Loucy (cell line): ENCODE results near the gene EXOC7.

Experiments
- H2AFZ ChIP-seq: fragments of 200-600 bp; sonication (generic); 2 replicates; pipeline ENCODE4 v1.6.0; 2016; ENCODE audit warnings: antibody characterized with exemption, mild to moderate bottlenecking, low read length, moderate library complexity
- H3F3A ChIP-seq: fragments of 200-600 bp; 2 replicates; pipeline ENCODE4 v1.6.0; 2016; ENCODE audit warnings: antibody characterized with exemption, low read depth, mild to moderate bottlenecking
- H3K27me3 ChIP-seq: fragments of 200-600 bp; sonication (generic); 2 replicates; pipeline ENCODE4 v1.6.1; 2014; ENCODE audit warnings: low read length, mild to moderate bottlenecking; ENCODE audit not compliant: insufficient read depth, poor library complexity, severe bottlenecking
- H3K36me3 ChIP-seq: fragments of 200-600 bp; sonication (generic); 2 replicates; pipeline ENCODE4 v1.6.1; 2016; ENCODE audit warnings: low read length; ENCODE audit not compliant: insufficient read depth
- H3K4me1 ChIP-seq: fragments of 200-600 bp; sonication (generic); 2 replicates; pipeline ENCODE4 v1.5.1; 2014; ENCODE audit warnings: low read length, mild to moderate bottlenecking; ENCODE audit not compliant: insufficient read depth, poor library complexity, severe bottlenecking
- H3K4me2 ChIP-seq: fragments of 200-600 bp; sonication (generic); 2 replicates; pipeline ENCODE4 v1.6.0; 2014; ENCODE audit warnings: antibody characterized with exemption, low read length, low read depth, mild to moderate bottlenecking; ENCODE audit not compliant: poor library complexity, severe bottlenecking
- H3K4me3 ChIP-seq: fragments of 200-600 bp; sonication (generic); 2 replicates; pipeline ENCODE4 v1.5.1; 2014; ENCODE audit warnings: low read length, mild to moderate bottlenecking, mixed read lengths; ENCODE audit not compliant: poor library complexity, severe bottlenecking
- H3K79me2 ChIP-seq: fragments of 200-600 bp; sonication (generic); 2 replicates; pipeline ENCODE4 v1.6.1; 2014; ENCODE audit warnings: low read length; ENCODE audit not compliant: insufficient read depth
- H3K9ac ChIP-seq: fragments of 200-600 bp; sonication (generic); 2 replicates; pipeline ENCODE4 v1.6.0; 2014; ENCODE audit warnings: mild to moderate bottlenecking, low read depth, low read length, moderate library complexity; ENCODE audit not compliant: poor library complexity, severe bottlenecking
- H3K9me2 ChIP-seq: fragments of 200-600 bp; sonication (generic); replicated peaks from 2 replicates; pipeline ENCODE4 v1.6.1; 2016; ENCODE audit warnings: low read depth, low read length, mixed read lengths
- H3K9me3 ChIP-seq: fragments of 200-600 bp; sonication (generic); 2 replicates; pipeline ENCODE4 v1.6.1; 2014; ENCODE audit warnings: mild to moderate bottlenecking, antibody characterized with exemption, low read length, low read depth; ENCODE audit not compliant: insufficient read depth
- H4K20me1 ChIP-seq: fragments of 200-600 bp; sonication (generic); 2 replicates; pipeline ENCODE4 v1.6.0; 2014; ENCODE audit warnings: antibody characterized with exemption, low read length, mild to moderate bottlenecking; ENCODE audit not compliant: insufficient read depth, poor library complexity, severe bottlenecking
- CTCF ChIP-seq: fragments of 200-600 bp; sonication (generic); conservative IDR thresholded peaks from 2 replicates; pipeline ENCODE4 v1.5.1; 2014; ENCODE audit warnings: mild to moderate bottlenecking, antibody characterized with exemption, low read length
- EZH2phosphoT487 ChIP-seq: fragments of 200-600 bp; IDR thresholded peaks from 2 replicates; pipeline ENCODE4 v1.6.1; 2018; ENCODE audit warnings: antibody characterized with exemption, mild to moderate bottlenecking, moderate library complexity, borderline replicate concordance

Gene EXOC7

GRCh38 chr17:76081295-76082210 lies 22.0 kb downstream of the EXOC7 start:
- TF ChIP-seq EZH2phosphoT487 (no peak), CTCF (no peak)
- no peak overlapping the region for H3K9ac ChIP-seq
- no peaks in the 10 kb centered on the region for H4K20me1 ChIP-seq
- H3K4me2 ChIP-seq = no peak overlapping the region
- no peak overlapping the region for H2AFZ ChIP-seq
- peaks cover 37% of the 10 kb centered on the region; the same call in 1 of the 2 replicates for H3K36me3 ChIP-seq
- H3K27me3 ChIP-seq = no peaks in the 10 kb centered on the region
- H3K9me3 ChIP-seq = no peaks in the 10 kb centered on the region
- H3K4me3 ChIP-seq = no peak overlapping the region
- H3F3A ChIP-seq = no peaks in the 10 kb centered on the region
- no peaks in the 10 kb centered on the region for H3K4me1 ChIP-seq
- H3K79me2 ChIP-seq = no peaks in the 10 kb centered on the region
- no peaks in the 10 kb centered on the region for H3K9me2 ChIP-seq

GRCh38 chr17:76080768-76081287 lies 22.8 kb downstream of the EXOC7 start:
- no peak overlapping the region for H3K4me3 ChIP-seq
- no peak overlapping the region for H3K9ac ChIP-seq
- no peak overlapping the region for H2AFZ ChIP-seq
- no peak overlapping the region for H3K4me2 ChIP-seq
- no peak for TF ChIP-seq CTCF
- TF ChIP-seq EZH2phosphoT487 = no peak
- H3K36me3 ChIP-seq = peaks cover 34% of the 10 kb centered on the region; the same call in 1 of the 2 replicates
- no peaks in the 10 kb centered on the region for H3K27me3 ChIP-seq
- no peaks in the 10 kb centered on the region for H3K9me2 ChIP-seq
- H3F3A ChIP-seq = no peaks in the 10 kb centered on the region
- H3K79me2 ChIP-seq = no peaks in the 10 kb centered on the region
- no peaks in the 10 kb centered on the region for H3K4me1 ChIP-seq
- no peaks in the 10 kb centered on the region for H4K20me1 ChIP-seq
- no peaks in the 10 kb centered on the region for H3K9me3 ChIP-seq

GRCh38 chr17:76079956-76080767 lies 23.4 kb downstream of the EXOC7 start:
- Histone ChIP-seq H3F3A (no peaks in the 10 kb centered on the region), H3K4me3 (no peak overlapping the region), H3K9ac (no peak overlapping the region), H3K9me2 (no peaks in the 10 kb centered on the region), H3K36me3 (peaks cover 27% of the 10 kb centered on the region; the same call in 1 of the 2 replicates), H2AFZ (no peak overlapping the region), H3K79me2 (no peaks in the 10 kb centered on the region), H3K9me3 (no peaks in the 10 kb centered on the region), H3K27me3 (no peaks in the 10 kb centered on the region), H3K4me2 (no peak overlapping the region), H4K20me1 (no peaks in the 10 kb centered on the region), H3K4me1 (no peaks in the 10 kb centered on the region)
- no peak for TF ChIP-seq EZH2phosphoT487
- no peak for TF ChIP-seq CTCF
